SU-DHL-6 (cell line): ENCODE results near the gene PEX11A.

Experiments used
- H2AFZ ChIP-seq: fragments of 200-600 bp; sonication (generic); 2 replicates; pipeline ENCODE4 v1.6.1; 2014; ENCODE audit warnings: low read depth, mild to moderate bottlenecking, moderate library complexity, mixed read lengths, antibody characterized with exemption, low read length; ENCODE audit not compliant: severe bottlenecking
- H3F3A ChIP-seq: fragments of 200-600 bp; shearing (Covaris generic); 2 replicates; pipeline ENCODE4 v1.6.0; 2016; ENCODE audit warnings: antibody characterized with exemption, mild to moderate bottlenecking; ENCODE audit not compliant: insufficient read depth
- H3K27ac ChIP-seq: fragments of 200-600 bp; sonication (generic); 2 replicates; pipeline ENCODE4 v1.5.1; 2016; ENCODE audit warnings: low read depth, mild to moderate bottlenecking, low read length, moderate library complexity, mixed read lengths
- H3K27me3 ChIP-seq: fragments of 200-600 bp; sonication (generic), shearing (Covaris generic); 2 replicates; pipeline ENCODE4 v1.6.0; 2014; ENCODE audit warnings: mild to moderate bottlenecking, low read length
- H3K36me3 ChIP-seq: fragments of 200-600 bp; sonication (generic); 2 replicates; pipeline ENCODE4 v1.6.1; 2014; ENCODE audit warnings: mild to moderate bottlenecking, low read length, mixed read lengths
- H3K4me2 ChIP-seq: fragments of 300-600, 200-600 bp; shearing (Covaris generic), sonication (generic); 2 replicates; pipeline ENCODE4 v1.6.0; 2014; ENCODE audit warnings: low read length, low read depth, mild to moderate bottlenecking; ENCODE audit not compliant: poor library complexity, severe bottlenecking
- H3K4me3 ChIP-seq: fragments of 200-600 bp; sonication (generic); 2 replicates; pipeline ENCODE4 v1.5.1; 2014; ENCODE audit warnings: antibody characterized with exemption, low read length, mild to moderate bottlenecking, mixed read lengths; ENCODE audit not compliant: insufficient read depth, poor library complexity, severe bottlenecking
- H3K79me2 ChIP-seq: fragments of 200-600 bp; sonication (generic); 2 replicates; pipeline ENCODE4 v1.6.1; 2014; ENCODE audit warnings: mild to moderate bottlenecking, low read length, moderate library complexity; ENCODE audit not compliant: insufficient read depth
- H3K9ac ChIP-seq: fragments of 200-600 bp; sonication (generic); 2 replicates; pipeline ENCODE4 v1.7.0; 2014; ENCODE audit warnings: mild to moderate bottlenecking, low read length
- H3K9me2 ChIP-seq: fragments of 200-600 bp; sonication (generic); replicated peaks from 2 replicates; pipeline ENCODE4 v1.6.1; 2014; ENCODE audit warnings: low read length; ENCODE audit not compliant: insufficient read depth
- H3K9me3 ChIP-seq: fragments of 200-600 bp; sonication (generic); 2 replicates; pipeline ENCODE4 v1.6.1; 2014; ENCODE audit warnings: low read length, mixed read lengths; ENCODE audit not compliant: insufficient read depth
- H4K20me1 ChIP-seq: fragments of 200-600 bp; sonication (generic); 2 replicates; pipeline ENCODE4 v1.6.1; 2014; ENCODE audit warnings: low read depth, mild to moderate bottlenecking, antibody characterized with exemption, low read length, moderate library complexity, mixed read lengths
- EZH2phosphoT487 ChIP-seq: fragments of 200-600 bp; sonication (generic), shearing (Covaris generic); conservative IDR thresholded peaks from 2 replicates; pipeline ENCODE4 v1.6.1; 2018; ENCODE audit warnings: mild to moderate bottlenecking, antibody characterized with exemption, low read length, moderate library complexity, mixed read lengths
- TF ChIP-seq, protein P1 (sequence below): fragments of 200-600 bp; sonication (generic); IDR thresholded peaks from one replicate; pipeline ENCODE4 v1.5.1; 2017; ENCODE audit warnings: antibody characterized with exemption, mild to moderate bottlenecking, low read length, moderate library complexity; ENCODE audit not compliant: insufficient read depth, poor library complexity, severe bottlenecking

Gene PEX11A

DNA sequence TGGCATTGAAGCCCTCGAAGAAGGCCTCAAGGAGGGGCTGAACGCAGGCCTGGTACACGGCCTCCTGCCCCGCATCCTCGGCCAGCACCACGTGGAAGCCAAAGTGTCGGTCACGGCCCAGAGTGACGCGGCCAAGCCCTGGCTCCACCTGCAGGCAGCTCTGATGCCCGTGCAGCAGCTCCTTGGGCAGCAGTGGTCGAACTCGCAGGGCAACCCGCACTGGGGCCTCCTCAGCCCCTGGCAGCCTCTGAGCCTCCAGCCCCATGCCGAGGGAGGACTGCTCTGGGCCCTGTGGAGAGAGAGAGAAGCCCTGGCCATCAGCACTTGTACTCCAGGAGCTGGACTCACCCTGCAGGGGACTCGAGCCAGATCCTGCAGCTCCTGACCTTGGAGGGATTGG lies 37.9 kb downstream of the PEX11A start:
- Histone ChIP-seq H4K20me1 (no peaks in the 10 kb centered on the region), H3K27ac (no peak overlapping the region), H3K9me3 (no peaks in the 10 kb centered on the region), H3K9ac (no peak overlapping the region), H2AFZ (no peak overlapping the region), H3K9me2 (no peaks in the 10 kb centered on the region), H3K79me2 (no peaks in the 10 kb centered on the region), H3K27me3 (0 out of 2 replicates have a peak, but pooled peaks cover under 1% of the 10 kb centered on the region), H3K36me3 (no peaks in the 10 kb centered on the region), H3F3A (no peaks in the 10 kb centered on the region), H3K4me2 (no peak overlapping the region), H3K4me3 (no peak overlapping the region)
- no peak for TF ChIP-seq EZH2phosphoT487

DNA sequence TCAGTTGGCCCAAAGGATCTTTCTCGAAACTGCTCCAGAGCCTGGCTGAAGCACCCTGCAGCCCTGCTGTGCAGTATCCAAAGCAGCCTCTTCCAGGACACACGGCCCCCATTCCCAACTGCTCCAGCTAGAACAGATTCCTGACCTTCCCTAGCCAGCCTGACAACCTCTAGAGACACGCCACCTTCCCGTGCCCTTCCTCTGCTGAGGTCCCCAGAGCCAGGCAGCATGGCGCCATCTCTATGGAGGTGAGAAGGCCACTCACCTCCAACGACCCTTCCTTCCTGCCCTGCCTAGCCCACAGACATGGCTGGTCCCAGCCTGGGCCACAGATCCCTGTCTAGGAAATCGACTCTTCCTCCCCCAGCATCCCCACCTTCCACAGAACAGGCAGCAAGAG lies 38.4 kb downstream of the PEX11A start:
- H3K27ac ChIP-seq = no peak overlapping the region
- no peaks in the 10 kb centered on the region for H3K36me3 ChIP-seq
- no peak overlapping the region for H3K4me2 ChIP-seq
- H3K79me2 ChIP-seq = no peaks in the 10 kb centered on the region
- no peaks in the 10 kb centered on the region for H3F3A ChIP-seq
- H3K27me3 ChIP-seq = no peaks in the 10 kb centered on the region
- TF ChIP-seq EZH2phosphoT487 = no peak
- TF ChIP-seq, protein P1, sequence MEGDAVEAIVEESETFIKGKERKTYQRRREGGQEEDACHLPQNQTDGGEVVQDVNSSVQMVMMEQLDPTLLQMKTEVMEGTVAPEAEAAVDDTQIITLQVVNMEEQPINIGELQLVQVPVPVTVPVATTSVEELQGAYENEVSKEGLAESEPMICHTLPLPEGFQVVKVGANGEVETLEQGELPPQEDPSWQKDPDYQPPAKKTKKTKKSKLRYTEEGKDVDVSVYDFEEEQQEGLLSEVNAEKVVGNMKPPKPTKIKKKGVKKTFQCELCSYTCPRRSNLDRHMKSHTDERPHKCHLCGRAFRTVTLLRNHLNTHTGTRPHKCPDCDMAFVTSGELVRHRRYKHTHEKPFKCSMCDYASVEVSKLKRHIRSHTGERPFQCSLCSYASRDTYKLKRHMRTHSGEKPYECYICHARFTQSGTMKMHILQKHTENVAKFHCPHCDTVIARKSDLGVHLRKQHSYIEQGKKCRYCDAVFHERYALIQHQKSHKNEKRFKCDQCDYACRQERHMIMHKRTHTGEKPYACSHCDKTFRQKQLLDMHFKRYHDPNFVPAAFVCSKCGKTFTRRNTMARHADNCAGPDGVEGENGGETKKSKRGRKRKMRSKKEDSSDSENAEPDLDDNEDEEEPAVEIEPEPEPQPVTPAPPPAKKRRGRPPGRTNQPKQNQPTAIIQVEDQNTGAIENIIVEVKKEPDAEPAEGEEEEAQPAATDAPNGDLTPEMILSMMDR = no peak
- no peaks in the 10 kb centered on the region for H4K20me1 ChIP-seq
- H3K4me3 ChIP-seq = no peak overlapping the region
- H3K9me2 ChIP-seq = no peaks in the 10 kb centered on the region
- no peak overlapping the region for H3K9ac ChIP-seq
- H3K9me3 ChIP-seq = no peaks in the 10 kb centered on the region
- H2AFZ ChIP-seq = no peak overlapping the region

DNA sequence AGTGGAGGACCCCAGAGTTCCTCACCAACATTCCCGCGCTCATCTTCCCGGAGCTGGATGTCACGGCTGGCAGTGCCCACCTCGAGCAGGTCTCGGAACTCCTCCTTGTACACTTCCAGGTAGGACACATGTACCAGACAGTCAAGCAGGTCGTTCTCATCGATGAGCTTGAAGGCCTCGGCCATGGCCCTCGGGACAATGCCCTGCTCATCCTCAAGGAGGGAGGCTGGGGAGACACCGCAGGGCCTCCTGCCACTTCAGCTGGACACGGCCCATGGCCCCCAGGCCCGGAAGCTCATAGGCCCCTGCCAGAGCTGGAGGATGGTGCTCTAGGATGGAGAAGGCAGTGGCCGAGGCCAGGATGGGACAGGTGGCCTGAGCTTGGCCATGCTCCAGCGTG lies 40.8 kb downstream of the PEX11A start:
- no peak overlapping the region for H3K4me3 ChIP-seq
- H3F3A ChIP-seq = no peaks in the 10 kb centered on the region
- H3K9ac ChIP-seq = no peak overlapping the region
- no peaks in the 10 kb centered on the region for H3K36me3 ChIP-seq
- H4K20me1 ChIP-seq = no peaks in the 10 kb centered on the region
- H3K79me2 ChIP-seq = no peaks in the 10 kb centered on the region
- no peaks in the 10 kb centered on the region for H3K27me3 ChIP-seq
- no peak overlapping the region for H3K27ac ChIP-seq
- TF ChIP-seq, protein P1 = no peak
- no peaks in the 10 kb centered on the region for H3K9me2 ChIP-seq
- no peaks in the 10 kb centered on the region for H3K9me3 ChIP-seq
- no peak overlapping the region for H2AFZ ChIP-seq
- H3K4me2 ChIP-seq = no peak overlapping the region

DNA sequence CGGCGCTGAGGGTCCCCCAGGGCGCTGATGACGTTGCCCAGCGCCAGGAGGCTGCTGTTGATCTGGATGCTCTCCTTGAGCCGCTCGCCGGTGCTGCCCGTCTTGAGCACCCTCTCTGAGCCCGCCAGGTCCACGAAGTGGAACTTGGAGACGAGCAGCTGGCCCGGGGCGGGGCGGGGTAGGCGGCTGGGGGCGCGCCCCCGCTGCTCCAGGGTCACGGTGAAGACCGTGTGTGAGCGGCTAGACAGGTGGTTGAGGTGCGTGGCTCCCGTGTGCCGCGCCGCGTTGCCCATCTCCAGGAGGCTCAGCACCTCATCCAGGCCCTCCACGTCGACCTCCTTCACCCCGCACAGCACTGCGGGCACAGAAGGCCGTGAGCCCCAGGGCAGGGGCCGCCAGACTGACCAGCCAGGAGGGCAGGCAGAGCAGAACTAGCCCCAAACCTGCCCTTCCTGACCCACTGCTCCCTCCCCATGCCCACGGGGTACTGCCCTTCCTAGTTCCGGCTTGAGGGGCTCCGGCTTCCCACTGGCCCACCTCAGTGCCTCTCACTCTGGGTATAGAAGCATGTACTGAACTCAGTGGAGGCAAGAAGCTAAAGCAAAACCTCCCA lies 41.4 kb downstream of the PEX11A start:
- Histone ChIP-seq H3K4me3 (no peak overlapping the region), H3K9me3 (no peaks in the 10 kb centered on the region), H3K27ac (no peak overlapping the region), H3K27me3 (no peaks in the 10 kb centered on the region), H4K20me1 (no peaks in the 10 kb centered on the region), H2AFZ (no peak overlapping the region), H3K9me2 (no peaks in the 10 kb centered on the region), H3F3A (no peaks in the 10 kb centered on the region), H3K36me3 (no peaks in the 10 kb centered on the region), H3K4me2 (no peak overlapping the region), H3K9ac (no peak overlapping the region), H3K79me2 (no peaks in the 10 kb centered on the region)
- no peak for TF ChIP-seq EZH2phosphoT487
- TF ChIP-seq, protein P1 = no peak
